COLO668 (cell line): ENCODE measurements around the gene TNFRSF1B.

Source experiments
- DNase-seq: peaks from one replicate; lab custom pipeline; 2025; ENCODE audit not compliant: unreplicated experiment; lab: John Stamatoyannopoulos, UW

TNFRSF1B gene

DNA sequence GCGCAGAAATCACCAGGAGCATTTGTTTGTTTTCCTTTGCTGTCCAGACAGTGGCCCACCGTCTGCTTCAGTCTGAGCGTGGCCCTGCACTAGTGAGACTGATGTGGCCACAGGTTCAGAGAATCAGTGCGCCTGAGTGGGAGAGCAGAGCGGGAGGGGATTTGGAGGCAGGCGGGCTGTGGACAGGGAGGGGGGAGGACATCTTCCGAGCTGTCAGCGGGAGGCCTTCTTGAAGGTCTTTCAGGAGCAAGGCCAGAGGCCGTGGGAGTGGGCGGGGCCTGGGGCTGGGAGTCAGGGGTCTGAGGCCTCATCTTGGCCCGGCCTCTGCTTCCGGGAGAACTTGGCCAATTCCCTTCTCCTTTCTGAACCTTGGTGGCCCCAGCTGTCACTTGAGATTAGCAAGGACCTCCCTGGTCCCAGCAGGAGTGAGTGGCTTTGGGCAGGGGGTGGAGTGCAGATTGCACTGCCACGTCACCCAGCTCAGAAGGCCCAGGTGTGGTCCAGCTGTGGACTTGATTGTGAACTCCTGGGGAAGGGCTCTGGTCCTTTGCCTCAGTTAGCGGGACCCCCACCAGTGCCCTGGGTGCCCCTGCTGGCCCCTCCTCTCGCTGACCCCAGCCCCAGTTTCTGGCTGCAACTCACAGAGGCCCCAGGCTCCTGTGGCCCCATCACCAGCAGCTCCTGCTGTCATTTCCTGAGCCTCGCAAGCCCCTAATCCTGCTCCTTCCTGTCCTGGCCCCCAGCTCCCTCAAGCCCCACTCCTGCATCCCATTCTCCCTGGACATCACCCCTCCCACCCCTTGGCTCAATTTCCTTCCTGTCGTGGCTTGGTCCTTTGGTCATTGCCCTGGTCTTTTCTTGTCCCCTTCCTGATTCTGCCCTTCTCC is 8.4 kb downstream of the TNFRSF1B start:
- no peak for DNase-seq

DNA sequence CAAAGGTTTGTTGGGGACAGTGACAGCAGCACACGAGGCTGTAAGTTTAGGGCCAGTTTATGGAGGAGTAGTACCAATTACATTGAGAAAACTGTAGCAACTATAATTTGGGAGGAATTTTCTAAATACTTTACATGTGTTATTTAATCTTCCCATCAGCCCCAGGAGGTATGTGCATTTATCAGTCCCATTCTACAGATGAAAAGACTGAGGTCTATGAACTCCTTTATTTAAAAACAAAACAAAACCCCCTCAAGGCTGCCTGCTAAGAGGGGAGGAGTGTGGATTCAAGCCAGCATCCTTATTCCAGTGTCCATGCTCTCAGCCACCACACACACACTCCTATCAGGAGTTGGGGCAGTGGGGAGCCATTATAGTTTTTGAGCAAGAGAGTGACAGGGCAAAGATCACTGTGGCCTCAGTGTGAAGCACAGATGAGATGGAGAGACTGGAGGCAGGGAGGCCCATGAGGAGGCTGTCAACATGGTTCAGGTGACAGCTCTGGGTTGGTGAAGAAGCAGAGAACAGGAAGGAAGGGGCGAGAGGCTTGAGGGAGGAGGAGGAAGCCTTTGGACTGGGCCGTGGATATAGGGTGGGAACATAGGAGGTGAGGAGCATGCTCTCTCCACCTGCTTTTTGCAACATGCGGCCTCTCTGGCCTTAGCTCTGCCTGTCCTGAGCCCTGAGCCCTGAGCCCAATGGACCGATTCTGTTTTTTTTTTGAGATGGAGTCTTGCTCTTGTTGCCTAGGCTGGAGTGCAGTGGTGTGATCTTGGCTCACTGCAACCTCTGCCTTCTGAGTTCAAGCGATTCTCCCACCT is 9.7 kb downstream of the TNFRSF1B start:
- DNase-seq = no peak

DNA sequence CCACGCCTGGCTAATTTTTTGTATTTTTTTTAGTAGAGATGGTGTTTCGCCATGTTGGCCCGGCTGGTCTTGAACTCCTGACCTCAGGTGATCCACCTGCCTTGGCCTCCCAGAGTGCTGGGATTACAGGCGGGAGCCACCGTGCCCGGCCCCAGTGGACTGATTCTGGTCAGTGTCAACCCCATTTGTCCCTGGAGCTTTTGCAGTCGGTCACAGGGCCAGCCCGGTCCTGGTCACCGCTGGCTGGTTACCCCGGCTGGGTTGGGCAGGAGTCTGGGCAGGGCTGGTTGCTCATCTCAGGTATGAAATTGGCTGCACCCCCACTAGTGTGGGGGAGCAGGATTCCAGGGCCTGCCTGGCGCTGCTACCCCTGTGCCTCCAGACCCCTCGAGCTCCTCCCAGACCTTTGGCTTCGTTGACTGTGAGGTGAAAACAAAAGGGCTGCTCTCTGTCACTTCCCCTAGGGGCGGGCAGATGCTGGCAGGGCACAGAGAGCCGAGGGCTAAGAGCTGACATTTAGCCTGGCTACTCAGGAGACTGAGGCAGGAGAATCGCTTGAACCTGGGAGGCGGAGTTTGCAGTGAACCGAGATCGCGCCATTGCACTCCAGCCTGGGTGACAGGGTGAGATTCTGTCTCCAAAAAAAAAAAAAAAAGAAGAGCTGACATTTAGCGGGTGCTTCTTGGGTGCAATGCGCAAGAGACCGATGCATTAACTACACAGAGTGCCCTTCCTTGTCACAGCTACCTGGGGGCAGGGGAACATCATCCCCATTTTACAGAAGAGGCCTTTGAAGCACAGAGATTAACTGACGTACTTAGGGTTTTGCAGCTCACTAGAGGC is 10.6 kb downstream of the TNFRSF1B start:
- DNase-seq = no peak

DNA sequence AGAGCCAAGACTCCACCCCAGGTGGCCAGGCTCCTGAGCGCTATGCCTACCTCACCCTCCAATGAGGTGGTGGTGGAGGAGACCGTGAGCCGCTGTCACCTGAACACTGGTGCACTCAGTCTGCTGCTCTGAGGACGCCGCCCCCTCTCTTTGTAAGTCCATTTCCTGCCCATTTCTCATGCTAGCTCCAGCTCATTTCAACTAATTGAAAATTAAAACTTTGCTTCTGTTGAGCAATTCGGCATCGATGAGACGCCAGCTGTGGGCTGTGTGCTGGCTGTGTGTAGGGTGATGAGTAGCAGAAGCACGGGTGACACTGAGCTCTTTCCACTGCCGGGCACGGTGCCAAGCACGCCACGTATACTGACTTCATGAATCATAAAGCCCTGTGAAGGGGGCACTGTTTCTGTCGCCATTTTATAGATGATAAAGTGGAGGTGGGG is 11.2 kb downstream of the TNFRSF1B start:
- DNase-seq = peak; percentile 92

DNA sequence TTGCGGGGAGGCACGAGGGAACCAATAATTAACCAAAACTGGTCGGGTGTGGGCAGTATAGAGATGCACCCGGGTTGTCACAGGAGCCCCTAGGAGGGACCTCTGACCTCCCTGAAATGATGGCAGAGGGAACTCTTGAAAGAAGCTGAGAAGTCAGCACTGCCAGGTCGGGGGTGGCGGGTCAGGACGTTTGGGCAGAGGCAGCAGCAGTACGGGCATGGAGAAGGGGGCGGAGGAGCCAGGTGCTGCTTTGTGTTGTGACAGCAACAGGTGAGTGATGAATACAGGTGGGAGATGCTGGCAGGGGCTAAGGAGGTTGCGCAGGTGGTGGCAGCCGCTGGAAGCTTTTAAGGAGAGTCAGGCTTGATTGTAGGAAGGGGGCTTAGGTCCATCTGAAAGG is 11.7 kb downstream of the TNFRSF1B start:
- peak; percentile 77 for DNase-seq

DNA sequence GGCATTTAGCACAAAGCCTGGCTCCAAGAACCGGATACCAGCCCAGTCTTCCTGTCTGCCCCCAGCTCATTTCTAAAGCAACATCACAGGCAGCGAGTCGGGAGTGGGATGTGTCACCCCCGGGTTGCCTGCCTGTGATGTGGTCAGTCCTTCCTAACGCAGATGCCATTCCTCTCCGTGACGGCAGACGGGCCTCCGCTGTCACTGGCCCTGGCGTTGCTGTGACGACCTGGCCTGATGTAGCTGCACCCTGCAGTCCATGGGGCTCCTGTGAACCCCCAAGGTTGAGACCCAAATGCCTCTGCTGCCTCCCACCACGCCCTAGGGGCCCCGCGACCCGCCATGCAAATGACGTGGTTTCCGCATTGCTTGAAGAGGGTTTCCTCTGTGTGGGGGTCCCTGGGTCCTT is 12.3 kb downstream of the TNFRSF1B start:
- DNase-seq = peak; percentile 72

DNA sequence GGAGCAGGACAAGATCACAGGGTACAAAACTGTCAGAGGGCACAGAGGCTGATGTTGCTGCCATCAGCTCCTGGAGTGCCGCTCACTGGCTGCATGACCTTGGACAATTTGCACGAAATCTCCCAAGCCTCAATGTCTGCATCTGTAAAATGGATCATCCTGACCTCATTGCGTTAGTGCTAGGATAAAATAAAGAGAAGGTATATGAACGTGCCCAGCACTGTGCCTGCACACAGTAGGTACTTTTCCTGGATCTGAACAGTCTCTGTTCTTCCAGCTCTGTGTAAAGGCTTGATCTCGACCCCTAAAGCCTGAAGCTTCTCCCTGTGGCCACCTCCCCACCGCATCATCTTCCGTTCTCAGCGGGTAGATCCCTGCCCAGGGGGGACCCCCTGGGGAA is 12.9 kb downstream of the TNFRSF1B start:
- no peak for DNase-seq

DNA sequence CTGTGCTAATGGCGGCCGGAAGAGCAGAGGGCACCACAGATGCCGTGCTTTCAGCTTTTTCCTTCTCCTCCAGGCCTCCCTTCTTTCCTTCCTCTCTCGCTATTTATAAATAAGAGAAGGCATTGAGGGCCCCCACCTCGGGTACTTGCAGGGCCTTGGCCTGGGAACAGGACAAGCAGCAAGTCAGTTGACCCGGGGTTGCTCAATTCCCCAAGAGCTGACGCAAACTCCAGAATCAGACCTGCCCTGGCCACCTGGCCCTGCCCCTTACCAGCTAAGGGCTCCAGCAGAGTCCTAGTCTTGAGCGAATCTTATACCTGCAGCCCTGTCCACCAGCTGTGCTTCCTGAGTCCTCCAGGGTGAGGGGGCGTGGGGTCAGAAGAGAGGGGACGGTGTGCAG is 13.5 kb downstream of the TNFRSF1B start:
- DNase-seq = no peak

DNA sequence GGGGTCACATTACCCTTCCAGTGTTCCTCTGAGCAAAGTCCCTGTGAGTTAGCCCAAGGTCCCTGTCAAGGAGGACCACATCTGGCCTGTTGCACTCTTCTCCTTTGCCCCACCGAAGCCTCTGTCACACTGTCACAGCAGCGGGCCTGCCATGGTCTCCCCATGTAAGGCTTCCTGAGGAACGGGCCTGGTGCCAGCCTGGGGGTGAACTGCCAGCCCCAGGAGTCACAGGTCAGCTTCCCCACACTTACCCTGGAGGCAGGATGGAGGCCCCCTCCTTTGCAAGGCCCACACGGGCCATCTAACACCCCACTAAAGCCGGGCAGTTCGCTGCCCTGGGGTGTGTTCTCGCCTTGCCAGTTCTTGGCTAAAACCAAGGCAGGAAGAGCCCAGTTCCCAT is 14.1 kb downstream of the TNFRSF1B start:
- DNase-seq = no peak

DNA sequence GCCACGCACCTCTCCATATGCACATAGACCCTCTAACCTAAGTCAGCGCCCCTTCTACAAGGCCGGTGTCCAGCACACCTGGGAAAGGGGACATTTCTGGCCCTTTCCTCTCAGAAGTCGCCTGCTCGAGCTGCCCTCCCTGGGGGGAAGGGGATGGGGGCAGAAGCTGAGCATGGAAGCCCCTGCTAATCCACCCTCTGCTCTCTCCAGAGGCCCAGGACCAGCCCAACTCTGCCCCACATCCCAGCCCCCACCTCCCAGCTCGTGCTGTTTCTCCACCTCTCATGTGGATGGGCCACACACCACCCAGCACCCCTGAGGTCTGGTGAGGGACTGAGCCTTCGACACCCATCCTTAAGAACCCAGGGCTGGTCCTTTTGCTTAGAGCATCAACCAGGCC is 14.8 kb downstream of the TNFRSF1B start:
- no peak for DNase-seq

DNA sequence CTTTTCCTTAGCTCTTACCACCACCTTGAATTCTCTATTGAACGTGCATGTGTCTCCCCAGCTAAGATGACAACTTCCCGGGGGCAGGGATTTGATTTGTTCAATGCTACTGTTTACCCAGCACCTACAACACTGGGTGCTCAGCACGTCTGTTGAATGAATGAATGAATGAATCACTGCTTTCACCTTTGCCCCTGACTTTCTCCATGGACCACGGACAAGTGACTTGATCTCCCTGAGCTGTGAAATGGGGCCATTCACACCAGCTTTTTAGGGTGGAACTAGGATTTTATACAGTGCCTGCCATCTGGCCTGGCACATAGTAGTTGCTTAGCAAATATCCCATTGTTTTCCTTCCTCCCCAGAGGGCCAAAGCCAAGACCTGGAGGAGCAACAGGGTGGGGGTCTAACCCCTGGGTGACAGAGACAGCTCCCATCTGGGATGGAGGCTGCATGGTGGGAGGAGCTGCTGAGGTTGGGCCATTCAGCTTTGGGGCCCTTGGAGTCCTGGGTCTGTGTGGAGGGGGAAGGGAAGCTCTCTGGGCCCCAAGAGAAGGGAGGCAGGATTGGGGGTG is 15.7 kb downstream of the TNFRSF1B start:
- no peak for DNase-seq

DNA sequence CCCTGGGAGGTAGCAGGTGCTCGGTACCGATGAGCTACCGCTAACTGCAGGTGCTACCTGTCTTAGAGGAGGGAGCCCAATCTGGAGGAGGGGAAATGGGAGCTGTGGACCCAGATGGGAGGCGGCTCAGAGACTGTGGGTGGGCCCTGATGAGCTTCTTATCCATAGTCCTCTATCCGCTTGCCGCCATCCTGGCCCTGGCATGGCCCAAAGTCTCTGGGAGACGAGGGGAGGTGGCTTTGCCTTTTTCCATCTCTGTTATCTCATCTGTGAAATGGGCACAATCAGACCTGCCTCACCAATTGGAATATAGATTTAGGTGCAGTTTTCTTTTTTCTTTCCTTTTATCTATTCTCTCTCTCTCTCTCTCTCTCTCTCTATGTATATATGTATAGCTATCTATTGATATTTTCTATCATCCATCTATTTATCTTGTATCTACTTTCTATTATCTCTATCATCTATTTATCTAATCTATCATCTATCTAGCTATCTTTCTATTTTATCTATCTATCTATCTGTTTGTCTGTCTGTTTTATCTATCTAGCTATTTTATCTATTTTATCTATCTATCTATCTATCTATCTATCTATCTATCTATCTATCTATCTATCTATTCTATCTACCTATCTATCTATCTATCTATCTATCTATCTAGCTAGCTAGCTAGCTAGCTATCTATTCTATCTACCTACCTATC is 16.5 kb downstream of the TNFRSF1B start:
- peak; percentile 22 for DNase-seq

DNA sequence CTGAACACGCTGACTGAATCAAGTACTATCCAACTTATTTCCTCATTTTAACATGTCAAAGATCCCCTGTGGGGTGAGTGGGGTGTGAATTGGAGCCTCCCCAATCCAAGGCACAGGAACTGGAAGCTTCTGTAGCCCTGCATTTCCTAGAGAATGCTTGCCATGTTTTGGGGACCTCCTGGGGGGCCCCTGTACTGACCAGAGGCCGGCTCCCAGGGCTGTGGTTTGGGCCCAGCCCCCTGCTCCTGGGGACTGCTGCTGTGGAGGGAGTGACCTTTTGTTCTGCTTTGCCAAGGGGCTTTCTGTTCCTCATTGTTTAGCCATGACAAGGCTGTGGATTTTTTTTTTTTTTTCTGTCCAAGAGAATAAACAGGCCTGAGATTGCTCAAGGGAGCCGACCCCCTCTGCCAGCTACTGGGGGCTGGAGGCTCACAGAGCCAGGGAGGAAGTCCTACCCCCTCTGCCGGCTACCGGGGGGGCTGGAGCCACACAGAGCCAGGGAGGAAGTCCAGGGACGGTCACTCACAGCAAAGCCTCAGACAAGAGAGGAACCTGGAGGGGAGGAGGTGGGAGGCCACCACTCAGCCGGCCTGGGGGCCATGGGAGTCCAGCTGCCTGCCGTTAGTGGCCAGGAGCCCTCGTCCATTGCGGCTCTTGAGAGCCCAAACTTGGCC is 17.4 kb downstream of the TNFRSF1B start:
- no peak for DNase-seq

DNA sequence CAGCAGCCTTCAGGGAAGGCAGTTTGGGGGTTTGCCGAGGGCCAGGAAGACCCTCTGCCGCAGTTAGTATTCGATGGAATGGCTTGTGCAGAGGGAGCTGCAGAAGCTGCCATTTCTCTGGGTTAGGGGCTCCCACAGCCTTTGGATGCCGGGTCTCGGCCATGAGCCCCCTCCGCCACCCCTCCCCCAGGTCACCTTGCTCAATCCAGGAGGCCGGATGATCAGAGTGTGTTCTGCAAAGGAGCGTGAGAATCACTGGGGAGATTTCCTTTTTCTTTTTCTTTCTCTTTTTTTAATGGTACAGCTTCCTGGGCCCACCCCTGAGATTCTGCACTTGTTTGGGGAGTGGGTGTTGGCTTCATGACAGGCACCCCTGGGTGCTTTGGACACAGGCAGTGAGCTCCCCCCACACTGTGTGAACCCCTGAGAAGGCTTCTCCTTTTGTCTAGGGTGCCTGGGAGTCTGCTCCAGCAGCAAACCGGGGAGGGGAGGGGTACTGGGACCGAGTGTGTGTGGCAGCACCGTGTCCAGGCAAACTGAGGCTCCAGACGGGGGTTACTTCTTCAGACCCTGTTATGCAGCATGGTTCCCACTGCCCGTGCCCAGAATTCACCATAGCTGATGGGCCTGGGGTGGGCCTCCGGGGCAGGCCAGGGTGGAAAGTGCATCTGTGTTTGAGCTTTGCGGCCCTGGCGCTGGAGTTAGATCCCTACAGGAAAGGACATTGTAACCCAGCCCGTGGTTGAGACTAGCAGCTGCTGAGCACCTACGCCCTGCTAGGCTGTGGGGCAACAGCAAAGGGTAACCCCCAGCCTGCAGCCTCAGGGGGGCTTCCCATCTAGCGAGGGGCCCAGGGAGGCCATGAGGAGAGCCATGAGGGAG is 18.5 kb downstream of the TNFRSF1B start:
- no peak for DNase-seq

DNA sequence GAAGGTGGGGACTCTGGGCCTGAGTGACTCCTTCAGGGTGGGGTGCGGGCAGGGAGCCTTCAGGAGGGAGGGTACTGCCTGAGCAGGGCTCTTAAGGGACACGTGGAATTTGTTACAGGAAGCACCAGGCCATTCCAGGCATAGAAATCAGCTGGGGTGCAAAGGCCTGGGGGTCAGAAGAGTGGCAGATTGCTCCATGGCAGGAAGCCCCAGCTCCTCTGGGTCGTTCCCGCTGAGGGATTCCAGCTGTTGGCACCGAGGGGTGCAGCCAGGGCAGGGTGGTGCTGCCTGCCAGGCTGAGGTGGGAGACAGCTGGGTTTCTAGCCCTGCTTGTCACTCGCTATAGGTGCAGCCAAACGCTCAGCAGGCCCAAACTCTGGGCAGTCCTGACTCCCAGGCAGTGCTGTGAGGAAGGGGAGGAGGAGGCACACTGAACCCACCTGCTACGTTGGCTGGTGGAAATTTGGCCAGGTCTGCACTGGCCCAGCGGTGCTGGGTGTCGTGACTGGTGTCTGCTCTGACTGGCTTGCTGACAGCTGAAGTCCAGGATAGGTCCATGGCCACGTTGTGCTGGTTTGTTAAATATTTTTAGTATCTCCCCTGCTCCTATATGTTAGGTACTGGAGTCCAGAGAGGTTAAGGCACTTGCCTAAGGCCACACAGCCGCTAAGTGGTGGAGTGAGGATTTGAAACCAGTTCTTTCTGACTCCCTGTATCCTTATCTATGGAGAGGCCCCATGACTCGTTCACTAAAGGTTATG is 19.3 kb downstream of the TNFRSF1B start:
- no peak for DNase-seq

DNA sequence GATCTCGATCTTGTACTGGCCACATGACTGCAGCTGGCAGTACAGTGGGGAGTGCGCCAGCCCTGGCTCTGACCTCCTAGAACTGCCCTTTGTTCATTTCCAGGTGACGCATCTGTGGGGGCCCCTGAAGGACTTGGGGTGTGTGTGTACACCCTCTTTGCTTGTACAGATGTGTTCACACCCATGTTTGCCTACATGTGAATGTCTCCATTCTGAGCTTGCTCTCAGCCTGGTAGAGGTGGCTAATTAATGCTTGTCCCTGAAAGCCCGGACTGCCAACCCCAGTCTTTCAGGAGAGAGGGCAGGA is 19.8 kb downstream of the TNFRSF1B start:
- no peak for DNase-seq

DNA sequence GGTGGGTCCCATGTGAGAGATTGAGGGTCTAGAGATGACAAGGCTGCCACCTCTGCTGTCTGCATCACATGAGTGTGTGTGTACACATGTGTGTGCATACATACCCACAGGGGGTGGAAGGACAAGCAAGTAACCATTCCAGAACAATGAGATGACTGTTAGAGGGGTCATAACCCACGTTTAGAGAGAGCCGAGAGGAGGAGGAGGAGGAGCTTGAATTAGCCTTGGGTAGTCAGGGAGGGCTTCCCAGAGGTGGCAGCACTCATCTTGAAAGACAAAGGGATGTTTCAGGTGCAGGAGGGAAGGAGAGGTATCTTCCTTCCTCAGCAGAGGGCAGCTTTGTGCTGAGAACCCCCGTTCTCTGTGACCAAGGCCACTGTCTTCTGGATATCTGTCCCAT is 21.3 kb downstream of the TNFRSF1B start:
- DNase-seq = no peak

DNA sequence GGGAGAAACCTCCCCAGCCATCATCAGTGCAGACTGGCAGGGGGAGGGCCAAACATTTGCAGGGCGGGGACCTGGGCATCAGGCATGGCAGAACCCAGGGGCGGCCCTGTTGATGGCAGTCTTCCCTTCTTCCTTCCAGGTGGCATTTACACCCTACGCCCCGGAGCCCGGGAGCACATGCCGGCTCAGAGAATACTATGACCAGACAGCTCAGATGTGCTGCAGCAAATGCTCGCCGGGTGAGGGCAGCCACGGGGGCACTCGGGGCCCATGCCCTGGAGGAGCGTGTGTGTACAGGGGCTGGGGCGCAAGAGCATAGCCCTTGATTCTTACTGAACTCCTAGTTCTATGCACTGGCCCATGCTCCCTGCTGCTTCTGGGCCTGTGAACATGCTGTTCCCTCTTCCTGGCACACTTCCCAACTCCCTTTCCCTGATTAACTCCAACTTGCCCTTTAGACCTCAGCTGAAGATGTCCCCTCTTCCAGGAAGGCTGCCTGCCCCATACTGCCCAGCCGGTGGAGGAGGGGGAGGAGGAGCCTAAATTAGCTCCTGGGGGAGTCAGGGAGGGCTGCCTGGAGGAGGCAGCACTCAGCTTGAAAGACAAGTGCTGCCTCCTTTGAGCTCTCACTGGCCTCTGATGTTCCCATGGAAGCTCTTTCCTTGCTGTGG is 22.0 kb downstream of the TNFRSF1B start:
- DNase-seq = no peak
